HEK293 (cell line): ENCODE results near the gene CD28.

ENCODE experiments used
- CTCF ChIA-PET: fragments of 350-600 bp; formaldehyde crosslinking; extraction: SDS; loops from one replicate; lab custom pipeline; 2021; ENCODE audit warnings: antibody characterized with exemption; lab: Yijun Ruan, JAX
- POLR2A ChIA-PET: fragments of 300-600 bp; formaldehyde crosslinking; extraction: SDS; loops from one replicate; lab custom pipeline; 2020; ENCODE audit warnings: antibody characterized with exemption, inconsistent platforms; lab: Yijun Ruan, JAX
- H3K27ac ChIP-seq: fragments of 200-500 bp; sonication (Bioruptor generic); 2 replicates; pipeline ENCODE4 v1.5.1; 2014; ENCODE audit warnings: low read depth, low read length, control low read depth, inconsistent platforms; ENCODE audit errors: extremely low read depth
- H3K36me3 ChIP-seq, 2 experiments: fragments of 200-500 bp in 1 of 2; sonication (Bioruptor generic) in 1 of 2; 1 replicate in 1 of 2; 2 replicates in 1 of 2; pipeline ENCODE4 v1.5.1; 2014 to 2017; ENCODE audit warnings: inconsistent platforms in 2 of 2, low read length in 2 of 2; ENCODE audit not compliant: control insufficient read depth in 2 of 2, insufficient read depth in 1 of 2
- H3K4me1 ChIP-seq: fragments of 200-500 bp; sonication (Bioruptor generic); 2 replicates; pipeline ENCODE4 v1.5.1; 2014; ENCODE audit warnings: mild to moderate bottlenecking, low read length, inconsistent platforms; ENCODE audit not compliant: control insufficient read depth, insufficient read depth
- H3K4me3 ChIP-seq: 2 replicates; pipeline ENCODE4 v1.5.1; 2011; ENCODE audit warnings: low read depth, mild to moderate bottlenecking, control low read depth, low read length, moderate library complexity
- H3K9me3 ChIP-seq: fragments of 200-500 bp; sonication (Bioruptor generic); 2 replicates; pipeline ENCODE4 v1.5.1; 2014; ENCODE audit warnings: low read depth, low read length, inconsistent platforms; ENCODE audit not compliant: control insufficient read depth, insufficient read depth
- CTCF ChIP-seq: fragments of 450-650 bp; formaldehyde crosslinking; IDR thresholded peaks from 2 replicates; pipeline ENCODE4 v1.5.1; 2016; ENCODE audit warnings: missing biosample characterization, missing genetic modification characterization
- FEZF1 ChIP-seq: fragments of 450-650 bp; formaldehyde crosslinking; IDR thresholded peaks from 2 replicates; pipeline ENCODE4 v1.5.1; 2016; ENCODE audit warnings: missing biosample characterization, missing genetic modification characterization
- GLIS1 ChIP-seq: fragments of 450-650 bp; formaldehyde crosslinking; IDR thresholded peaks from 2 replicates; pipeline ENCODE4 v1.5.1; 2016; ENCODE audit warnings: missing biosample characterization, missing genetic modification characterization
- IKZF3 ChIP-seq: fragments of 450-650 bp; IDR thresholded peaks from 2 replicates; pipeline ENCODE4 v1.5.0; 2018; ENCODE audit warnings: missing biosample characterization, mild to moderate bottlenecking, missing genetic modification characterization, moderate library complexity
- KLF16 ChIP-seq: fragments of 450-650 bp; formaldehyde crosslinking; IDR thresholded peaks from 2 replicates; pipeline ENCODE4 v1.5.1; 2017; ENCODE audit warnings: missing biosample characterization, missing genetic modification characterization
- KLF7 ChIP-seq: fragments of 450-650 bp; formaldehyde crosslinking; IDR thresholded peaks from 2 replicates; pipeline ENCODE4 v1.5.1; 2016; ENCODE audit warnings: missing biosample characterization, missing genetic modification characterization, borderline replicate concordance
- KLF9 ChIP-seq: fragments of 450-650 bp; formaldehyde crosslinking; IDR thresholded peaks from 2 replicates; pipeline ENCODE4 v1.5.1; 2016; ENCODE audit warnings: missing biosample characterization, missing genetic modification characterization, low read depth
- SP3 ChIP-seq: fragments of 450-650 bp; formaldehyde crosslinking; IDR thresholded peaks from 2 replicates; pipeline ENCODE4 v1.5.1; 2016; ENCODE audit warnings: missing biosample characterization, missing genetic modification characterization
- ZBTB10 ChIP-seq: fragments of 450-650 bp; formaldehyde crosslinking; IDR thresholded peaks from 2 replicates; pipeline ENCODE4 v1.5.1; 2016; ENCODE audit warnings: missing biosample characterization, missing genetic modification characterization
- ZNF146 ChIP-seq: fragments of 450-650 bp; formaldehyde crosslinking; IDR thresholded peaks from 2 replicates; pipeline ENCODE4 v1.5.1; 2016; ENCODE audit warnings: missing biosample characterization, missing genetic modification characterization
- ZNF16 ChIP-seq: fragments of 450-650 bp; formaldehyde crosslinking; IDR thresholded peaks from 2 replicates; pipeline ENCODE4 v1.5.1; 2016; ENCODE audit warnings: low read depth, missing biosample characterization, missing genetic modification characterization
- ZNF169 ChIP-seq: fragments of 450-650 bp; formaldehyde crosslinking; IDR thresholded peaks from 2 replicates; pipeline ENCODE4 v1.5.1; 2016; ENCODE audit warnings: missing biosample characterization, missing genetic modification characterization
- ZNF175 ChIP-seq: fragments of 450-650 bp; formaldehyde crosslinking; IDR thresholded peaks from 2 replicates; pipeline ENCODE4 v1.5.1; 2016; ENCODE audit warnings: missing biosample characterization, missing genetic modification characterization
- ZNF214 ChIP-seq: fragments of 450-650 bp; formaldehyde crosslinking; IDR thresholded peaks from 2 replicates; pipeline ENCODE4 v1.5.1; 2017; ENCODE audit warnings: missing biosample characterization, mild to moderate bottlenecking, missing genetic modification characterization, borderline replicate concordance
- ZNF223 ChIP-seq: fragments of 450-650 bp; formaldehyde crosslinking; IDR thresholded peaks from 2 replicates; pipeline ENCODE4 v1.5.1; 2016; ENCODE audit warnings: missing biosample characterization, missing genetic modification characterization
- ZNF292 ChIP-seq: fragments of 450-650 bp; formaldehyde crosslinking; IDR thresholded peaks from 2 replicates; pipeline ENCODE4 v1.5.1; 2016; ENCODE audit warnings: low read depth, missing biosample characterization, missing genetic modification characterization, borderline replicate concordance
- ZNF423 ChIP-seq: fragments of 450-650 bp; formaldehyde crosslinking; IDR thresholded peaks from 2 replicates; pipeline ENCODE4 v1.5.1; 2016; ENCODE audit warnings: missing biosample characterization, missing genetic modification characterization
- ZNF48 ChIP-seq: fragments of 450-650 bp; formaldehyde crosslinking; IDR thresholded peaks from 2 replicates; pipeline ENCODE4 v1.5.1; 2016; ENCODE audit warnings: missing biosample characterization, missing genetic modification characterization
- ZNF530 ChIP-seq: fragments of 450-650 bp; formaldehyde crosslinking; IDR thresholded peaks from 2 replicates; pipeline ENCODE4 v1.5.1; 2016; ENCODE audit warnings: low read depth, missing biosample characterization, missing genetic modification characterization
- ZNF701 ChIP-seq: fragments of 450-650 bp; formaldehyde crosslinking; IDR thresholded peaks from 2 replicates; pipeline ENCODE4 v1.5.1; 2016; ENCODE audit warnings: missing biosample characterization, missing genetic modification characterization
- ZNF76 ChIP-seq: fragments of 450-650 bp; formaldehyde crosslinking; IDR thresholded peaks from 2 replicates; pipeline ENCODE4; 2016; ENCODE audit warnings: low read depth, missing biosample characterization, missing genetic modification characterization, borderline replicate concordance
- ZXDB ChIP-seq: fragments of 450-650 bp; formaldehyde crosslinking; IDR thresholded peaks from 2 replicates; pipeline ENCODE4 v1.5.1; 2016; ENCODE audit warnings: missing biosample characterization, missing genetic modification characterization
- TF ChIP-seq, protein P1 (sequence below): IDR thresholded peaks from 2 replicates; pipeline ENCODE4 v1.6.1; 2011; ENCODE audit warnings: mild to moderate bottlenecking, low read depth, low read length, borderline replicate concordance

CD28 gene

GRCh38 chr2:203758841-203759689 is 52.6 kb downstream of the CD28 start:
- H3K9me3 ChIP-seq, result no peaks in the 10 kb centered on the region; the same call in 1 of the 2 replicates
- CTCF ChIA-PET, result no interaction called here
- no peaks in the 10 kb centered on the region for H3K4me1 ChIP-seq
- no peaks in the 10 kb centered on the region for H3K36me3 ChIP-seq
- POLR2A ChIA-PET, result no interaction called here
- no peak overlapping the region for H3K4me3 ChIP-seq
- H3K27ac ChIP-seq, result no peak overlapping the region
- TF ChIP-seq GLIS1 (tag by site-specific recombination), result no peak
- TF ChIP-seq, protein P1, sequence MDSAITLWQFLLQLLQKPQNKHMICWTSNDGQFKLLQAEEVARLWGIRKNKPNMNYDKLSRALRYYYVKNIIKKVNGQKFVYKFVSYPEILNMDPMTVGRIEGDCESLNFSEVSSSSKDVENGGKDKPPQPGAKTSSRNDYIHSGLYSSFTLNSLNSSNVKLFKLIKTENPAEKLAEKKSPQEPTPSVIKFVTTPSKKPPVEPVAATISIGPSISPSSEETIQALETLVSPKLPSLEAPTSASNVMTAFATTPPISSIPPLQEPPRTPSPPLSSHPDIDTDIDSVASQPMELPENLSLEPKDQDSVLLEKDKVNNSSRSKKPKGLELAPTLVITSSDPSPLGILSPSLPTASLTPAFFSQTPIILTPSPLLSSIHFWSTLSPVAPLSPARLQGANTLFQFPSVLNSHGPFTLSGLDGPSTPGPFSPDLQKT, result no peak
- TF ChIP-seq SP3 (tag by site-specific recombination), result no peak
- TF ChIP-seq KLF16 (tag by site-specific recombination), result no peak
- no peak for TF ChIP-seq ZNF16 (tag by site-specific recombination)
- TF ChIP-seq ZNF48 (tag by site-specific recombination), result no peak
- TF ChIP-seq IKZF3 (tag by site-specific recombination), result no peak
- TF ChIP-seq ZNF169 (tag by site-specific recombination), result no peak
- no peak for TF ChIP-seq ZNF214 (tag by site-specific recombination)
- TF ChIP-seq ZNF530 (tag by site-specific recombination), result no peak
- no peak for TF ChIP-seq CTCF (tag by site-specific recombination)
- TF ChIP-seq KLF7 (tag by site-specific recombination), result no peak
- TF ChIP-seq ZNF175 (tag by site-specific recombination), result no peak
- TF ChIP-seq ZNF76, result no peak

- Histone ChIP-seq H3K4me1 (no peaks in the 10 kb centered on the region), H3K36me3 (no peaks in the 10 kb centered on the region), H3K4me3 (no peak overlapping the region), H3K27ac (no peak overlapping the region), H3K9me3 (no peaks in the 10 kb centered on the region; the same call in 1 of the 2 replicates)
- TF ChIP-seq ZNF223 (tag by site-specific recombination) (no peak), ZXDB (tag by site-specific recombination) (no peak), ZBTB10 (tag by site-specific recombination) (no peak), ZNF701 (tag by site-specific recombination) (no peak), ZNF292 (tag by site-specific recombination) (no peak), FEZF1 (tag by site-specific recombination) (no peak), KLF9 (tag by site-specific recombination) (no peak), ZNF423 (no peak), ZNF146 (tag by site-specific recombination) (no peak)
- CTCF ChIA-PET, result no interaction called here
- POLR2A ChIA-PET, result no interaction called here
These were observed 53.4 kb downstream of the CD28 start for GRCh38 chr2:203759690-203760365.
